ENCODE measurements around the gene PPM1H.

The PPM1H gene

DNA sequence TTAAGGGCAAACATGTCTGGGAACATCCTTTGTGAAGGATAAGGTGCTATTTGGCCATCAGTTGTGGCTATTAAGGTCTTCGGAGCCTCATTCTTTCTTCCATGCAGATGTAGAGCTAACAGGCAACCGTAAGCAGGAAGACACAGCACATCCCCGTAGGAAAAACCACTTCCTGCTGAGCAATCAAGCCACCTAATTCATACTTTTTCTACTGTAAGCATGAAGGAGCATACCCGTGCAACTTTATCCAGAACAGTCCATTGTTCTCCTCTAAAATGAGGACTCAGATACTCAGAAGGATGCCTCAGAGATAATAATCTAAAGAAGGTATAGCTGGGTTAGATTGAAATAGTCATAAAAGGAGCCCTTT, 232.0 kb downstream of the PPM1H start:
- no peak overlapping the region for H3K27ac ChIP-seq
- TF ChIP-seq CTCF (conservative IDR thresholded peaks at IDR 0.05) (no peak), ZFX (IDR thresholded peaks at IDR 0.05) (no peak)

- H3K27ac ChIP-seq: no peak overlapping the region
- TF ChIP-seq CTCF (conservative IDR thresholded peaks at IDR 0.05) (no peak), ZFX (IDR thresholded peaks at IDR 0.05) (no peak)
Measured at GRCh38 chr12:62701492-62701891, 233.5 kb downstream of the PPM1H start.

DNA sequence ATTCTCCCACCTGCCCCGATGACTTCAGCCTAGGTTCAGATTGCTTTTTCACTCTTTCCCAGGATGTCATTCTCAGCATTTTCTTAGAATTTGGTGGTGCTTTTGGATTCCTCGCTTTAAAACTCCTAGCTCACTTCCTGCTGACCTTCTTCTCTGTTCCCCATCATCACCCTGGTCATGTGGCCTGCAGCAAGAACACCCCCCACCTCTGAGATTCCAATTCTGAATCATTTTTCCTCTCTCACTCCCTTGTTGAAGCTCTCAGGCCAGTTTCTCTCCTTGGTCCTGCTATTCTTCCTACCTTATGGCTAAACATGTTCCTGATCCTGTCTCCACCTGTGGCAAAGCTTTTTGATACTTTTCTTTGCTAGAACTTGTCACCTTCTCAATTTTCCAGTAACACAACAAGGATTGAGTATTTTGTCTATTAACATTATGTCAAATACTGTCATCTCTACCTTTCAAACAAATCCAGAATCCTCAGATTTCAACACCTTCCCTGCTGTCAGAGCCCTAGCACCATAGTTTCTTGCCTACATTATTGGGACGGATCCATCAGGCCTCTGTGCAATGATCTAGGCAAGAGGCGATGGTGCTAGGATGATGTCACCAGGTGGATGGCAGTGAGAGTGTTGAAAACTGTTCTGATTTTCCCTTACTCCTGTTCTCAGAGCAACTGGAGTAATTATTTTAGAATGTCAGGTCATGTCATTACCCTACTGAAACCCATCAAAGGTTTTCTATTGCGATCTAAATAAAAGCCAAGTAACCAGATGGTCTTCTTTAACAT, 234.7 kb downstream of the PPM1H start:
- H3K27ac ChIP-seq: no peak overlapping the region
- TF ChIP-seq CTCF (conservative IDR thresholded peaks at IDR 0.05) (no peak), ZFX (IDR thresholded peaks at IDR 0.05) (no peak)

DNA sequence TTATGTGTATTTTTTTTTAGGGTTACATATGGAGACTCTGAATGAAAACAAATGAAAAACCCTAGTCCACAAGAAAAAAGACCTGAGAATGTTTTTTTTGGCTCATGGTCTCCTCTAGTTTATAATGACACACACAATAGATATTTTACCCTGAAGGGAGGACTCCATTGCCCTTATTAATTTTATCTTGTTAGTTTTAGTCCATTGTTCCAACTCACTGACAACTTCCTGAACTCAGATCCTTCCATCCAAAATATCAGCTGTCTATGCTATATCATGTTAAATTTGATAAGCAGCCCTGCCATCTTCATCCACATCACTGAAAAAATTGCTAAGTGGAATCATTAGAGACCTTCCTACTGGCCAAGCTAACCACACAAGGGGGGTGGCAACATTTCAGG, 236.2 kb downstream of the PPM1H start:
- no peak overlapping the region for H3K27ac ChIP-seq
- TF ChIP-seq CTCF (conservative IDR thresholded peaks at IDR 0.05) (no peak), ZFX (IDR thresholded peaks at IDR 0.05) (no peak)

GRCh38 chr12:62697893-62698292, 237.1 kb downstream of the PPM1H start:
- H3K27ac ChIP-seq: no peak overlapping the region
- TF ChIP-seq CTCF (conservative IDR thresholded peaks at IDR 0.05): no peak
- TF ChIP-seq ZFX (IDR thresholded peaks at IDR 0.05): no peak

- H3K27ac ChIP-seq: no peak overlapping the region
- TF ChIP-seq CTCF (conservative IDR thresholded peaks at IDR 0.05): no peak
- TF ChIP-seq ZFX (IDR thresholded peaks at IDR 0.05): no peak
Measured at GRCh38 chr12:62695696-62696095, 239.3 kb downstream of the PPM1H start.

GRCh38 chr12:62694632-62695031, 240.3 kb downstream of the PPM1H start:
- H3K27ac ChIP-seq: no peak overlapping the region
- TF ChIP-seq CTCF (conservative IDR thresholded peaks at IDR 0.05): no peak
- no peak for TF ChIP-seq ZFX (IDR thresholded peaks at IDR 0.05)

Data from C4-2B (cell line).